Renal cortex interstitium (tissue), 11 donors: ENCODE measurements around the gene YDJC. TPM values are rescaled to one million over a fixed set of nuclear protein-coding genes. Genes with fewer than 3 reads are reported as not detected.
"Not testable (repeated sequence)": the region's sequence is repeated elsewhere in the genome, so short reads cannot be mapped to it uniquely, and the experiment has no call there.

Source experiments
- DNase-seq, 11 donors: peaks; one replicate each; pipeline ENCODE4 v3.0.0-alpha.2; 2013; ENCODE audit warnings: low read depth in 9 of 11, low spot score in 4 of 11; ENCODE audit errors: extremely low read depth in 1 of 11
- polyA plus RNA-seq, 3 donors: library from polyadenylated mRNA; unstranded; fragments of 120-200 nt; gene quantifications; one replicate each; pipeline ENCODE4 v1.2.1, GENCODE V29; 2013; ENCODE audit not compliant: insufficient read length in 3 of 3

Gene YDJC
- polyA plus RNA-seq, 3 donors, result 10.1 to 16.4 (median 15.9) TPM

DNA sequence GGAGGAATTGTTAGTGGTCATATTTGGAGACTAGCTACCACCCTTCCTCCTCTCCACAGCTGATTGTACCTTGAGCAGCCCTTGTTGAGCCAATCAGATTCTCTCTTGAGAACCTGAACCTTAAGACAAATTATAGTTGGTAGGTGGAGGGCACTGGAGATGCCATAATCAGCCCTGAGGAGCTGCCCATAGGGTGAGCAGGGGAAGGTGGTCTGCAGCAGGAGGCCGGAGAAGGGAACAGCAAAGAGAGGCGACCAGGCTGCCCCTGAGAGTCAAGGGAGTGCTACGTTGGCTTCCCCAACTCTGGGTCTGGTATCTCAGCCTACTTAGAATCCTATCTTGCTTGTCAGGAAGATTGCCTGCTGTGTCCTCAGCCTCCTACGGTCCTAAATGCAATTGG is 9.5 kb upstream of the YDJC start:
- DNase-seq, result no peak

- not testable (repeated sequence) for DNase-seq
These were observed 7.6 kb upstream of the YDJC start for GRCh38 chr22:21637450-21637849.

GRCh38 chr22:21636629-21637218 is 6.9 kb upstream of the YDJC start:
- no peak for DNase-seq

DNA sequence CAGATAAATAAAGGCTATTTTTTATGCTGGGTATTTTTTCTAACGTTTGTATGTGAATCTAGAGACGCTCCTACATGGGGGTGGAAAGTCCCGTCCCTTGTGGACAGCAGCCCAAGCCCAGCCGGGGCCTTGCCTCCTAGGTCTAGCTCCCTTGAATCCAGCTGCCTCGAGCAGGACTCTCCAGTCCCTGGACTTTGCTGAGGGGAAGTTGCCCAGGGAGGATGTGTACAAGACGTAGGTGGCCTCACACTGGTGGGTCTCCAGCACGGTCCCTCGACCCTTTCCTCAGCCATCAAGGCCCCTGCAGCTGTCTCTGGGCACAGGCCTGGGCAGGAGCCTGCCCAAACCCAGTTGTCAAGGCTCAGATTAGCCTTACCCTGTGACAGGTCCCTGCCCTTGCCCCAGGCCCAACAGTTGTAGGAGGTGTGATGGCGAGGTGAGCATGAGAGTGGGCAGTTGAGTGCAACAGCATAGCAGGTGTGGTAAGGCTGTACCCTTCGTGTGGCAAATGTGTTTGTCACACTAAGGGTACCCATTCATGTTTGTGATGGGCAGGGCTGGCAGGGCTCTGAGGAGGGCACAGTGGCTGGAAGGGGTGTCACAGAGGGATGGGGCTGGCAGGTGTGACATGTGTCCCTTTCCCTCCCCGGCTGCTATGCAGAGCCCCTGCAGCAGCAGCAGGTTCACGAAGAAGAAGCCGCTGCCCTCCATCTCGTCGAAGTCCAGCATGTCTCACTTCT is 6.1 kb upstream of the YDJC start:
- no peak for DNase-seq

DNA sequence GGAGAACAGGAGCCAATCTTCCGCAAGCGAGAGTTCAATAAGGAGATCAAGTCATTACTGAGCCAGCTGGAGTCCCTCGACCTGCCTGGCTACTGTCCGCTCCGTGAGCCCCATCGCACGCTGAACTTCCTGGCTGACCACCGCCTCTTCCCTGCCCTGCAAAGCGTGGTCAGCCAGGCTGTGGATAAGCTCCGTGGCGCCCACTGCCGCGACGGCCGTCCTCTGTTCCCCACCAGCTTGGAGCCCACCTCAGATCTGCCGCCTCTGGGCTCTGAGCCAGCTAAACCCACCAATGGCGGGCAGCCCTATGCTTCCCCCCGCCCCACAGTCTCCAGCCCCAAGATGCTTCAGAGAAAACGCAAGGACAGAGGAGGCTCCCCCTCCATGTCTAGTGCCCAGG is 5.0 kb upstream of the YDJC start:
- no peak for DNase-seq

DNA sequence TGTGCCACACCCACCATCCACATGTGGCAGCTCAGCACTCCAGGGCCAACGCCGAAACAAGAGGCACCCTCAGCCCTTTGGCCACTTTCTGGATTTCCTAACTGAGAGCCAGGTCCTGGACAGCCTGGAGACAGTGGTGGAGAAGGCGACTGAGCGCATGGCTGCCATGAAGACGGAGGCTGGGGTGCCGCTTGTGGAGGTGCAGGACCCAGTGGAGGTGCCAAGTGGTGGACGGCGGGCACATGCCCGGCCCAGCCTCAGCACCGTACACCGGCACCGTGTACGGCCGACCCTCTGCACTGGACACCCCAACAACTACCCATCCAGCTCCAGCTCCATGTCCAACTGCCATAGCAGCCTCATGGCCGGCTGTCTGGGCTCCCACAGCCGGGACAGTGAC is 4.3 kb upstream of the YDJC start:
- no peak for DNase-seq

DNA sequence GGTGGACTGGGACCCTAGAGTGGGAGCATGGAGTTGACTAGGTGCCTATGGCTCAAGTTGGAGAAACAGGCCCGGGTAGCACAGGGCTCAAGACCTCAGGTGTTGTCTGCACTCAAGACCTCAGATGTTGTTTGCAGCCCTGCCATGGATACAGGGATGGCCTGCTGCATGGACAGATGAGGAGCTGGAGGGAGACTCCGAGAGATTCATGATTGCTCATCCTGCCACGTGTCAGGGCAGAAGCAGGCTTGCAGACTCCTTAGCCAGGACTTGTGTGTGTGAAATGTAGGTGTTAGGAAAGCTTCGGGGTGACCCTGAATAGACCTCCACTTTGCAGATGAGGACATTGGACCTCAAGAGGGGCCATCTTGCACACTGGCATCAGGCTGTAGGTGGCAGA is 3.7 kb upstream of the YDJC start:
- DNase-seq, result no peak

DNA sequence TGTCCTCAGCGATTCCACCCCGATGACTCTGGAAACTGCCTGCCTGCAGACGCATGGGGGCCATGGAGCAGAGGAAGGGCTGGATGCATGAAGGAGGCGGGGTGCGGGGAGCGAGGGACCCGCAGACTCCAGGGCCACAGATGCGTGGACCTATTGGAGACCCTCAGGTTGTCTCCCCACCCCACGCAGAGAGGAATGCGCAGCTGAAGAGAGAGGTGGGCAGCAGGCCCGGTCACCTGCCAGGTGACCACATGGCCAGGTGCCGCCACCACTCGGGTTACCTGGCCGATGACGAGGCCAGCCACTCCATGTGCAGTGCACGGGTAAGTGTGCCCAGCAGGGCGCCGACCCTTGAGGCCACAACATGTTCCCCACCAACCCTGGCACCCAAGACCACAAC is 3.1 kb upstream of the YDJC start:
- DNase-seq, result no peak

- DNase-seq, result no peak
These were observed 2.5 kb upstream of the YDJC start, which contains the start of gene CCDC116 for GRCh38 chr22:21632237-21632895. CCDC116 (plus strand) TSS chr22:21632760; CDS start chr22:21633182, 422 bp downstream.

- DNase-seq, result no peak
These were observed 1.2 kb upstream of the YDJC start for GRCh38 chr22:21631025-21631424.

DNA sequence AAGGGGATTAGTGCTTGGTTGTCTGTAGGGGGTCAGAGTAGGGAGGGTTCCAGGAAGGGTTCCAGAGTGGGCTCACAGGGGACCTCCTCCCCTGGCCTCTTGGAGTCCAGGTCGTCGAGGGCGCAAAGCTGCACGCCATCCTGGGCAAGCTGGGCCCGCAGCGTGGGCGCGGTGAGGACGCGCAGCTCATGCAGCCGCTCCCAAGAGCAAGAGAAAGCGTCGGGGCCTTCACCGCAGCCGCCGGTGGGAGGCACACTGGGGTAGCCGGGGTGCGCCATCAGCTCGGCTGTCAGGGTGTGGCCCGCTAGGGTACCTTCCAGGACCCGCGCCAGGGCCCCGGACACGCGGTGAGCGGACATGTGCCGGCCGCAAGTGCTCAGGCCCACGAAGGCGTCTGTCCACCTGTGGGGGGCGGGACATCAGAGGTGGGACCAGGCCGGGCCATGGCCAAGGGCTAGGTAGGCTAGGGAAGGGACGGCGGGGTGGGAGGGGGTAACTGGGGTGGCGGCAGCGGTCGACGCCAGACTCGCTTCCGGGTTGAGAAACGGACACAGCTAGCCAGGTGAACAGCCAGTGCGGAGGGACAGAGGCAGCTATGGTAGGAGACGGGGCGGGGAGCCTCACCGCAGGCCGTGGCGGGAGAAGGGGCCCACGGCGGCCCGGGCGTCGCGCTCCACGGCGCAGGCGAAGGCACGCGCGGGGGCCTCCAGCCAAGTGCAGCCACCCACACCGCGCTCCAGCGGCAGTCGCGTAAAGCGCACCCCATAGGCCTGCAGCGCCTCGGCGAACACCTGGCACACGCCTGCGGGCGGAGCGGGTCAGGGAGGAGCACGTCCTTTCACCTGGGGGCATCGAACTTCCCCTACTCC is 1.2 kb downstream of the YDJC start:
- DNase-seq, result no peak

DNA sequence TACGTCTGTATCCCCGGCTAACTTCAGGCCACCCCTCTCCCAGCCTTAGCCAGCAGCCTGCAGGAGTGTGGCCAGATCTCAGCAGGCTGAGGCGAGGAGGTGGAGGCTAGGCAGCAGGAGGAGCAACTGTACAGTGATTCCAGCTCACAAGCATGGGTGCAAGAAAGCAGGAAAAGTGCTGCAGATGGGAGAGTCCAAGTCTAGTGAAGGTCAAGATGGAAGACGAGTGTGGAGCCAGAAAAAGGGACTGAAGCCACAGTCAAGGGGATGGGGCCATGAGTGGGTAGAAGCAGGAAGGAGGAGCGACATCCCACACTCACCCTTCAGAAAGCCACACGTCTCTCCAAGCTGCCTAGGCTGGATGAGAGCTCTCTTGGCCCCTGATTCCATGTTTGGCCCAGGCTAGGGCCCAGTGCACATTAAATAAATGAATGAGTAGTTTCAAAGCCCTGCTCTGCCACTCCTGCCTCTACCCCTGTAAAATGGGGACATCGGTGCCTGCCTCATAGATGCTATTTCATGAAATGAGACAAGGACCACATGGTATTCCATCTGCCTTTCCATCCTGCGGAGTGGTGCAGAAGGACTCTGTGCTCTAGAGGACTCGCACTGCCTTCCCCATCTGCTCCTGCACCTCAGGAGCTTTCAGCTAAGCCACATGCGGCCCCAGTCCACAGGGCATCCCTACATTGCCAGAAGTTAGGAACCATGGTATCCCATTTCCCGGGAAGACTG is 2.9 kb downstream of the YDJC start:
- no peak for DNase-seq

GRCh38 chr22:21626073-21626734 is 3.6 kb downstream of the YDJC start:
- DNase-seq, result no peak

- DNase-seq, result no peak
These were observed 4.7 kb downstream of the YDJC start for GRCh38 chr22:21624880-21625791.

GRCh38 chr22:21624120-21624879 is 5.5 kb downstream of the YDJC start:
- DNase-seq, result no peak

GRCh38 chr22:21623648-21623970 is 6.2 kb downstream of the YDJC start:
- DNase-seq, result no peak
